Thoracic aorta (tissue), 2 donors: ENCODE measurements around the gene MAPK10. TPM values are rescaled to one million over a fixed set of nuclear protein-coding genes. Genes with fewer than 3 reads are reported as not detected.
"Not testable (repeated sequence)": the region's sequence is repeated elsewhere in the genome, so short reads cannot be mapped to it uniquely, and the experiment has no call there.

Source experiments
- ATAC-seq: fragments of 150-250 bp; one replicate; pipeline ENCODE4 v1.8.0; 2017; ENCODE audit warnings: low read depth; ENCODE audit not compliant: insufficient number of reproducible peaks, low FRiP score
- DNase-seq: peaks from one replicate; pipeline ENCODE4 v3.0.0-alpha.2; 2020; ENCODE audit warnings: low spot score
- H3K27ac ChIP-seq, 2 donors: fragments of 200-600 bp; sonication (generic); 1 replicate in 1 of 2; 2 replicates in 1 of 2; pipeline ENCODE4 v1.5.1; 2016; ENCODE audit warnings: mild to moderate bottlenecking in 2 of 2, moderate library complexity in 2 of 2
- H3K27me3 ChIP-seq: fragments of 200-600 bp; sonication (generic); replicated peaks from 2 replicates; pipeline ENCODE4 v1.6.0; 2016; ENCODE audit warnings: mild to moderate bottlenecking; ENCODE audit not compliant: insufficient read depth
- H3K36me3 ChIP-seq: fragments of 200-600 bp; sonication (generic); one replicate; pipeline ENCODE4 v1.5.1; 2016
- H3K4me1 ChIP-seq, 2 donors: fragments of 200-600 bp; sonication (generic); 1 replicate in 1 of 2; 2 replicates in 1 of 2; pipeline versions ENCODE4 v1.5.1 to v1.6.0; 2016; ENCODE audit warnings: low read depth in 2 of 2, mild to moderate bottlenecking in 1 of 2; ENCODE audit not compliant: control insufficient read depth in 1 of 2
- H3K4me3 ChIP-seq: fragments of 200-600 bp; sonication (generic); 2 replicates; pipeline ENCODE4 v1.5.1; 2016; ENCODE audit warnings: mild to moderate bottlenecking
- H3K9me3 ChIP-seq: fragments of 200-600 bp; sonication (generic); 2 replicates; pipeline ENCODE4 v1.5.1; 2016
- CTCF ChIP-seq: fragments of 200-600 bp; sonication (generic); IDR thresholded peaks from one replicate; pipeline ENCODE4 v1.5.1; 2019; ENCODE audit warnings: antibody characterized with exemption
- total RNA-seq, 2 donors: library from RNA; depleted of rRNA; stranded (reverse); fragments of >200 nt; gene quantifications; one replicate each; pipeline versions ENCODE4 v1.1.0 to v1.2.3, GENCODE V29; 2016

Gene MAPK10
- total RNA-seq, 2 donors from 2014 or later, result 28.8 to 44.7 TPM

- no peaks in the 10 kb centered on the region for H3K36me3 ChIP-seq
- H3K27me3 ChIP-seq, result no peaks in the 10 kb centered on the region
- H3K27ac ChIP-seq, result no peak overlapping the region
- ATAC-seq, result no peak
- H3K9me3 ChIP-seq, result no peaks in the 10 kb centered on the region
- no peak for DNase-seq
- TF ChIP-seq CTCF, result no peak
- no peak overlapping the region for H3K4me3 ChIP-seq
- no peaks in the 10 kb centered on the region for H3K4me1 ChIP-seq
These were observed 267.2 kb downstream of the MAPK10 start for GRCh38 chr4:86092684-86093083.

GRCh38 chr4:86091201-86091600 lies 268.7 kb downstream of the MAPK10 start:
- Histone ChIP-seq H3K4me3 (no peak overlapping the region), H3K36me3 (no peaks in the 10 kb centered on the region), H3K9me3 (no peaks in the 10 kb centered on the region), H3K27me3 (no peaks in the 10 kb centered on the region), H3K27ac (no peak overlapping the region), H3K4me1 (no peaks in the 10 kb centered on the region)
- DNase-seq (no peak), ATAC-seq (no peak)
- no peak for TF ChIP-seq CTCF

GRCh38 chr4:86089781-86090323 lies 270.0 kb downstream of the MAPK10 start:
- H3K27me3 ChIP-seq, result no peaks in the 10 kb centered on the region
- H3K27ac ChIP-seq, result no peak overlapping the region
- no peak for ATAC-seq
- DNase-seq, result no peak
- no peak overlapping the region for H3K4me3 ChIP-seq
- no peaks in the 10 kb centered on the region for H3K36me3 ChIP-seq
- H3K9me3 ChIP-seq, result no peaks in the 10 kb centered on the region
- no peak for TF ChIP-seq CTCF
- no peaks in the 10 kb centered on the region for H3K4me1 ChIP-seq

GRCh38 chr4:86089053-86089452 lies 270.8 kb downstream of the MAPK10 start:
- no peak for TF ChIP-seq CTCF
- H3K9me3 ChIP-seq, result no peaks in the 10 kb centered on the region
- no peak overlapping the region for H3K27ac ChIP-seq
- no peak for DNase-seq
- ATAC-seq, result no peak
- H3K4me1 ChIP-seq, result no peaks in the 10 kb centered on the region
- no peaks in the 10 kb centered on the region for H3K27me3 ChIP-seq
- no peak overlapping the region for H3K4me3 ChIP-seq
- H3K36me3 ChIP-seq, result no peaks in the 10 kb centered on the region

GRCh38 chr4:86075796-86076195 lies 284.1 kb downstream of the MAPK10 start:
- H3K9me3 ChIP-seq, H3K4me3 ChIP-seq, ATAC-seq, H3K27me3 ChIP-seq, H3K27ac ChIP-seq, H3K4me1 ChIP-seq, H3K36me3 ChIP-seq, DNase-seq: not testable (repeated sequence)

- Histone ChIP-seq H3K27me3 (no peaks in the 10 kb centered on the region), H3K9me3 (no peaks in the 10 kb centered on the region), H3K4me1 (no peaks in the 10 kb centered on the region), H3K27ac (no peak overlapping the region), H3K4me3 (no peak overlapping the region), H3K36me3 (no peaks in the 10 kb centered on the region)
- no peak for TF ChIP-seq CTCF
- DNase-seq (no peak), ATAC-seq (no peak)
These were observed 299.5 kb downstream of the MAPK10 start for GRCh38 chr4:86060341-86060740.
